GM21786 (cell line): ENCODE data around the gene INPP5A.
"Not testable (repeated sequence)": the region's sequence is repeated elsewhere in the genome, so short reads cannot be mapped to it uniquely, and the experiment has no call there.

Source experiments
- ATAC-seq: cut with Tn5 transposase; IDR thresholded peaks from one replicate; pipeline ENCODE4 v1.9.1; 2021; ENCODE audit not compliant: unreplicated experiment

INPP5A gene

DNA sequence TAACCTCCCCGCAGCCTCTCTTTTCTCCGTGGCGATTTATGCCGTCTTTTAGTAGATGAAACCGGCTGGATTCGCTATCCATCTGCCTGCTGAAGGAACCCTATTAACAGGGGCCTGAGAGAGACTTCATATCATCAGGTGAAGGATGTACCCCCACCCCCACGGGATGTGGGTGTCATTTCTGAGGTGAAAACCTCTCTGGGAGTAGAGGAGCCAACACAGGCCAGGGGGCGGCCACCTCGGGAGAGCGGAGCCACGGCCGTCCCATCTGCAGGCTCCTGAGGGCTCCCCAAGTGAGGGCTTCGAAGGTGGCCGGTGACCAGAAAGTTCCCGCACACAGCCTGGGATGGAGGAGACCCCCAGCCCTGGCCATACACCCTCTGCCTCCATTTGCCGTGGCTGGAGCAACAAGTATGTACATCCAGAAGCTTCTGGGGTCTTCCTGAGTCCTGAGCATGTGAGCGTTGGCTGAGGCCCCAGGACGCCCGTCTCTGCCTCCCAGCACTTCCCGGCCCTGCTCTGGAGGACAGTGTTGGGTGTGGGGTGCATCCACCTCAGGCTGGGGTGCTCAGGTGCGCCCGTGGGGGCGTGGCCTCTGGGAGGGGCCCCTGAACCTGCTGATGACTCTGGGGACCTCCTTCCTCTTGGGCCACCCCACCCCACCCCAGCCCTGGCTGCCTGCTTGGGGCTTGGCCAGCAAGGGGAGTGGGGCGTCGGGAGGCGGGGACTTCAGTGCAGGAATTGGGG is 163.7 kb downstream of the INPP5A start:
- ATAC-seq = no peak

DNA sequence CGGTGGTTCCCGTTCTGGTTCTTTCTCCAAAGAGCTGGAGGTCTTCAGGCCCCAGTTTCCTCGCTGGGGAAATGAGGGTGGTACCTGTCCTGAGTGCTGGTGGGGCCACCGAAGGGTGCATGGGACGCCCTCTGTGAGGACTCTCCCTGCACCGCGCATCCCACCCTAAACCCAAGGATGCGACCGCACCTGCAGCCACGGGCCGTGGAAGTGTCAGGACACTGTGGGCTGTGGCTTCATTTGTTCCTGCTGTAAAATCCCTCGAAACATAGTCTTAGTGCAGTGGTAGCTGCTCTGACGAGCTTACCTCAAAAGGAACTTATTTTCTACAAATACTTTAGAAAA is 164.2 kb downstream of the INPP5A start:
- no peak for ATAC-seq

DNA sequence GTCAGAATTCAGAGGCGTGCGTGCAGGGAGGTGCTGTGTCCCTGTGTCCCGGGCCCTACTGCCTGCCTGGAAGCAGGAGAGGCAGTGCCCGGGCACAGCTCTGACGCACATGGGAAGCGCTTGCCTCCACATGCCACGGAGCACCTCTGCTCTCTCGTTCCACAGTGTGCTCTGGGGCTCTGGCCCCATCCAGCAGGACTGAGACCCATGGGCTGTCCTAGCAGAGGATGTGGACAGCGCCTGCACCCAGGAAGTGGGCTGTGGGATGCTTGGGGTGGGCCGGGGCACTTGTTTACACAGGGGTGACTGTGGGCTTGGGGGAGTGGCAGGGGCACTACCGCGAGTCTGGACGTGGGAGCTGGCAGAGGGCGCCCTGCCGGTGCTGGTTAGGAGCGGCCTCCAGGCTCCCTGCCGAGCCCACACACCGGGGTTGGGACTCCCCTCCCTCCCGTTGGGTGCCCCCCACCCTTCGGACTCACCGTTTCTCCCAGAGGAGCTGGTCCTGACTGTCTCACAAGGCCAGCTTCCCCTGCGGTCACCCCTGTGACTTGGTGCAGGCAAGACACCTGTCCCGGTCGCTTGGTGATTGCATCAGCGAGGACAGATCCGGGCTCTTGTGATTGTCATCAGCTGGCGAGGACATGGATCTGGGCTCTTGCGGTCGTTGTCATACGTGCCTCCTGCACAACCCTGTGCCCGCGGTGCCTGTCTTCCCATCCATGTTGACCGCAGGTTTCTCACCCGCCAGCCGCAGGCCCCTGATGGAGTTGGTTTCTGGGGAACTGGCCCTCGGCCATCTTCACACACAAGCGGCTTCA is 165.2 kb downstream of the INPP5A start:
- ATAC-seq = no peak

DNA sequence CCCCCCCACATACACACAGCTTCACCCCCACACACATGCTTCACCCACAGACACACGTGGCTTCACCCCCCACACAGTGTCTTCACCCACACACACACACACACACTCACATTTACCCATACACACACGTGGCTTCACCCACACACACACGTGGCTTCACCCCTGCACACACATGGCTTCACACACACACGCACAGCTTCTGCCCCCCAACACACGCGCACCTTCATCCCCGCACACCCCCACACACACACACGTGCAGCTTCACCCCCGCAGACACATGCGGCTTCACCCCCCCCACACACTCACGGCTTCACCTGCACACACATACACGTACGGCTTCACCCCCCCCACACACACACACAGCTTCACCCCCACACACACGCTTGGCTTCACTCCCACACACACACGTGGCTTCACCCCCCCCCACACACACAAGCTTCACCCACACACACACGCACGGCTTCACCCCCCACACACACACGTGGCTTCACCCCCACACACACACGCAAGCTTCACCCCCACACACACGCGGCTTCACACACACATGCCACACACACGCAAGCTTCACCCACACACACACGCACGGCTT is 165.9 kb downstream of the INPP5A start:
- ATAC-seq = no peak

DNA sequence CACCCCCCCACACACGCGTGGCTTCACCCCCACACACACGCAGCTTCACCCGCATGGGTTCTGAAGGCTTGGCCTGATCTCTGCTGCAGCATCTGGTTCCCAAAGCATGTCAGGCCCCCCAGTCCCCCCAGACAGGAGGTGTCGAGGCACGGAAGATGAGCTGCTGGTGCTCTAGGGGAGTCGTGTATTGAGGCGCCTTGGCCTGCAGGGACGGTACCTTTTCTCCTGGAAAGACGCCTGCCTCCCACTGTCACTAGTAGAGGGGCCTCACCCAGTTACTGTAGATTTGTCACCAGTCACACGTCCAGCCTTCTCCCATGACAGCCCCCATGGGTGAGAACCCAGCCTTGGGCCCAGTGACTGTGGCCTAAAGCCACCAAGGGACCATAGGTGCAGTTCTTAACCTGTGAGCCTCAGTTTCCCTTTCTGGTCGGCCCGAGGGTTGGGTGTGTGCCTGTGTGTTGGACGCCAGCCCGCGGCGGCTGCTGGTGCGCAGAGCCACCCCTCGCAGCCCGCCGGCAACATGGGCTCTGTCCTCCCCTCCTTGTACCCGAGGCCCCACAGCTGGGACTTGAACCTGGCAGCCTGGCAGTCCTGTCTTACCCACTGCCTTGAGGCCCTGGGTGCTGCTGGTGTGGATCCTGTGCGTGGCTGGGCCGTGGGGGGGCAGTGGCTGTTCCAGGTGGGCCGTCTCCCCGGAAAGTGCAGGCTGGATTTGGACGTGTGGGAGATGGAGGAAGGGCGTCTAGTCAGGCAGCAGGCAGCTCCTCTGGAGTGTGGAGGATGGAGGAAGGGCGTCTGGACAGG is 166.6 kb downstream of the INPP5A start:
- no peak for ATAC-seq

DNA sequence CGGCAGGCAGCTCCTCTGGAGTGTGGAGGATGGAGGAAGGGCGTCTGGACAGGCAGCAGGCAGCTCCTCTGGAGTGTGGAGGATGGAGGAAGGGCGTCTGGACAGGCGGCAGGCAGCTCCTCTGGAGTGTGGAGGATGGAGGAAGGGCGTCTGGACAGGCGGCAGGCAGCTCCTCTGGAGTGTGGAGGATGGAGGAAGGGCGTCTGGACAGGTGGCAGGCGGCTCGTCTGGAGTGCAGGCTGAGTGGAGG is 167.2 kb downstream of the INPP5A start:
- ATAC-seq = not testable (repeated sequence)

DNA sequence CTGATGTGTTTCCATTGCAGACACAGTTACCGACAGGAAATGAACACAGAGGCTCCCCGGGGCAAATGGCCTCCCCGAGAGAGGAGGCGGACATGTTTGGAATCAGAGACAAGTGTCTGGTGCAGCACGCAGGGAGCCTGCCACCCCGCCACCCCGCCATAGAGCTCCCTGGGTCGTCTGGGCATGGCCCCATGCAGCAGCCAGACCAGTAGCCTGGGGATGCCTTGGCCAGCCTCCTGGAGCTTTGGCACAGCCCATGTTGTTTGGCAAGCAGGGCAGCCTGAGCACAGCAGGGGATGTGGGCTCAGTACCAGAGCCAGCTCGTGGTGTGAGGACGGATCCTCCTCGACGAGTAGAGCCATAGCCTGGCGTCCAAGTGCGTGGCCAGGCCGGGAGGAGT is 167.6 kb downstream of the INPP5A start:
- no peak for ATAC-seq

DNA sequence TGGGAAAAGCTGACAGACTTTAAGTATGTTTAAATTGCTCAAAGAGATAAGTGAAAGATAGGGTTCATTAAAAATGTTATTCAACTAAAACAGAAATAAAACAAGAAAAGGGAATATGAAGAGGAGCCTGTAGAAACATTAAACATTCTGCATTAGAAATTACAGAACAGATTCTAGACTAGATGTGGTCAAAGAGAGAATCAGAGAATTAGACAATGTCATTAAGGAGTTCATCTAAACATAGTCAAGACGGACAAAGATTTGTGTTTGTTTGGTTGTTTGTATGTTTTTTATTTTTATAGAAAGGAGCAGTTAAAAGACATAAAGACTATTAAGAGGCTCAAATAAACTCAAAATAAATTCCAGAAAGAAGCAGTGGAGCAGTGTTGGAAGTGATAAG is 168.4 kb downstream of the INPP5A start:
- ATAC-seq = no peak

DNA sequence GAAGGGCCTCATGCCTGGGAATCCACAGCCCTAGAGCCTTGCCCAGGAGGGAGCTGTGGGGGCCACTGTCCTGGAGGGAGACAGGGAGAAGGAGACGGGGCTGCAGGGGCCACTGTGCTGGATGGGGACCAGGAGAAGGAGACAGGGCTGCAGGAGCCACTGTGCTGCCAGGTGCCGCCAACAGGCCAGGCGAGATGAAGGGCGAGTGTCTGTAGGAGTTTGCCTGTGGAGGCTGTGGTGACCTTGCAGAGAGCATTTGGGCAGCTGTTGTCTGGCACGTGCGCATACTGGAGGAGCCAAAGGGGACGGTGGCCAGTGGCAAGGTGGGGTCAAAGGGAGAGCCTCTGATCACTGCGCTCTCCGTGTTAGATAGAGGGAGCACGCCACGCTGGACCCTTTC is 169.1 kb downstream of the INPP5A start:
- ATAC-seq = no peak

DNA sequence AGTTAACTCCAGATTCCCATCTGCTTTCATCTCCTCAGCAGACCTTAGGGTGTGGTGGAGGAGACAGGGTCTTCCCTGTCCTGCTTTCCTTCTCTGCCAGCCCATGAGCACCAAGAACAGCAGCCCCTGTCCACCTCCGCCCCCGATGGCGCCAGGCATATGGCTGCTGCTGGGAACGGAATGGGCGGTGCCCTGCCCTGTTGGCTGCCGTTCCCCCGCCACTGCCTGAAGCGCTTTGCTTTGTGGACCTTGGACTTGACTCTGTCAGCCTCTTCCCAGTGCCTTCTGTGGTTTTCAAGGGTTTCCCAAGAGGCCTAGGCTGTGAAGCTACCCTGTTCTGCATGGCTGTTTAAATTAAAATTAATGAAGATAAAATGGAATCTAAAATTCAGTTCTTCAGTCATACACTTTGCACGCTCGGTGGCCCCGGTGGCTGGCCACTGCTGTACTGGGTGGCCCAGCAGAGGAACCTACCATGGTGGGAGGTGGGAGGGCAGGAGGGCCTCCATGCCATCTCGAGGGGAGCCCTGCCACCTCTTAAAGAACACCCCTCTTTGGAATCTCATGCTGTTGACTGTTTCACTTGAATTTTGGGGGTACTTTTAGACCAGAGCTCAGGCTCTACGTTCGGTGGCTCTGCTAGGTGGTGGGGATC is 169.7 kb downstream of the INPP5A start:
- ATAC-seq = no peak

DNA sequence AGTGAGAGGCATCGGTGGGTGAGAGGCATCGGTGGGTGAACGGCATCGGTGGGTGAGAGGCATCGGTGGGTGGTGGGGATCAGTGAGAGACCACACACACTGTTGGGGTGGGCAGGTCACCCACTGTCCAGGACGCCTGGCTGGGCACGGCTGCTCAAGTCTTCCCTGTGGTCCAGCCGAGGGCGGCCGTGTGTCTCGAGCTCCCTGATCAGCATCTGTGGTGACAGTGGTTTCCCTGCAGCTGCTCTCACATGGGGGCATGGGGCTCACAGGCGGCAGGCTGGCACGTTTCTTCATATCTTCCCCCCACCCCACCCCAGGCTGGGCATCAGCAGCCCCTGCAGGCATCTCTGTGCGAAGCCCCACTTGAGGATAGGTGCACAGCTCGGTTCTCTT is 170.2 kb downstream of the INPP5A start:
- ATAC-seq = no peak

DNA sequence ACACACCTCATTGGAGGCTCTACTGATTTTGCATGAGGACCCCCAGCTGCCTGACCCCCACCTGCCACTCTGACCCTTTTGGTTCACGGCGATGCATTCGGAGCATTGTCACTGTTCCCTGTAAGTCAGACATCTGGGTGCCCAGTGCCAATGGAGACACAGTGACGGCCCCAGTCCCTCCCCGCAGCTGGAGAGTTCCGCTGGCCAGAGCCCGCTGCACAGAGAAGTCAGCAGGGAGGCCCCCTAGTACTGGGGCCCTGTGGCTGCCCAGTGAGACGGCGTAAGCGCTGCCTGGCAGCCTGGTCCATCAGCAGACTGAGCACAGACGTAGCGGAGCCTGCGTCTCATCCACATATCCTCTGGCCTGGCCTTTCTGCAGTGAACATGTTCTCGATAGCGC is 170.9 kb downstream of the INPP5A start:
- no peak for ATAC-seq

DNA sequence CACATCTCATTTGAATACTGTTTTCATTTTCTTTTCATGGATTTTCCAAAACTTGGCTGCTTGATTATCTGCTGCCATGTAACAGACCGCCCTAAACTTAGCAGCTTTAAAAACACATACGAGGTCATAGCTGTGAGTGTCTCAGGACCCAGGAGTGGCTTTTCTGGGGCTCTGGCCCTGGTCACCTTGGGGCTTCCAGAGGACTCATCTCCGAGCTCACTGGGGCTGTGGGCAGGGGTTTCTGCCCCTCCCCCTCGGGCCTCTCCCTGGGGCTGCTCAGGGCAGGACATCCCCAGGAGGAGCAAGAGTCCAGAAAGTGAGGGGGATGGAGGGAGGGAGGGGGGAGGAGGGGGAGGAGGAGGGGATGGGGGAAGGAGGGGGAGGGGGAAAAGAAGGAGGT is 171.3 kb downstream of the INPP5A start:
- no peak for ATAC-seq

DNA sequence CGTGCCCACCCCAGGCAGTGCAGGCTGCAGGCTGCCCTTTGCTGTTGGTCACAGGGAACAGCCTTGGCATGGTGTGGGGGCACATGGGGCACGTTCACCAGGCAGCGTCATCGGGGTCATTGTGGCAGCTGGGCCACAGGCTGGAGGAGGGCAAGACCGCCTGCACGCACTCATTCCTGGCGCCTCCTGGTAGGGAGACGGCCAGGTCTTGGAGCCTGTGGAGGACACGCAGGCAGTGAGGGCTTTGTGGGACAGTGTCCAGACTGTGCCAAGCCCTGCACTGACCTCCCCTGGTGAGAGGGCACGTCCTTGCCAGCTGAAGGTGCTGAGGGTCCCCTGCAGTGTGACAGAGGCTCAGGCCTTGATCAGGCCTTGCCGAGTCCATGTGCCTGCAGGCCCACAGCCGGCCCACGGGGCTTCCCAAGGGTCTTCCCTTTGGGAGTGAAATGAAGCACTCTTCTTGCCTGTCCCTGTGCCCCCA is 171.9 kb downstream of the INPP5A start:
- no peak for ATAC-seq

DNA sequence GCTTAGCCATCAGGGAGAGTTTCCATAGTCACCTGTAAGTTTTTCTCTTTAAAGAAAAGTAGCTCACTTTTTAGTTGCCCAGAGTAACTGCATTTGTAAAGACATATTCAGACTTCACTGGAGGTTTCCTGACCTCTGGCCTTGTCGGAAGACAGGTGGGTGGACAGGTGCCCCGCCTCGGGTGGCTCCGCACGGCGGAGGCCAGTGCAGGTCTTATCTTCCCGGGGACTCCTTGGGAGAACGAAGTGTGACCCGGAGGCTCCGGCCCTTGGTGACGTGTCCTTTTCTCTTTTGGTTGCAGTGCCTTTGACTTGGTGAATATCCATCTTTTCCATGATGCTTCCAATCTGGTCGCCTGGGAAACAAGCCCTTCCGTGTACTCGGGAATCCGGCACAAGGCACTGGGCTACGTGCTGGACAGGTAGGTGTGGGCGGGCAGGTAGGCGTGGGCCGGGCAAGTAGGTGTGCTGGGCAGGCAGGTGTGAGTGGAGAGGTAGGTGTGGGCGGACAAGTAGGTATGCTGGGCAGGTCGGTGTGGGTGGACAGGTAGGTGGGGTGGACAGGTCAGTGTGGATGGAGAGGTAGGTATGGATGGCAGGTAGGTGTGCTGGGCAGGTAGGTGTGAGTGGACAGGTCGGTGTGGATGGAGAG is 172.6 kb downstream of the INPP5A start:
- no peak for ATAC-seq

DNA sequence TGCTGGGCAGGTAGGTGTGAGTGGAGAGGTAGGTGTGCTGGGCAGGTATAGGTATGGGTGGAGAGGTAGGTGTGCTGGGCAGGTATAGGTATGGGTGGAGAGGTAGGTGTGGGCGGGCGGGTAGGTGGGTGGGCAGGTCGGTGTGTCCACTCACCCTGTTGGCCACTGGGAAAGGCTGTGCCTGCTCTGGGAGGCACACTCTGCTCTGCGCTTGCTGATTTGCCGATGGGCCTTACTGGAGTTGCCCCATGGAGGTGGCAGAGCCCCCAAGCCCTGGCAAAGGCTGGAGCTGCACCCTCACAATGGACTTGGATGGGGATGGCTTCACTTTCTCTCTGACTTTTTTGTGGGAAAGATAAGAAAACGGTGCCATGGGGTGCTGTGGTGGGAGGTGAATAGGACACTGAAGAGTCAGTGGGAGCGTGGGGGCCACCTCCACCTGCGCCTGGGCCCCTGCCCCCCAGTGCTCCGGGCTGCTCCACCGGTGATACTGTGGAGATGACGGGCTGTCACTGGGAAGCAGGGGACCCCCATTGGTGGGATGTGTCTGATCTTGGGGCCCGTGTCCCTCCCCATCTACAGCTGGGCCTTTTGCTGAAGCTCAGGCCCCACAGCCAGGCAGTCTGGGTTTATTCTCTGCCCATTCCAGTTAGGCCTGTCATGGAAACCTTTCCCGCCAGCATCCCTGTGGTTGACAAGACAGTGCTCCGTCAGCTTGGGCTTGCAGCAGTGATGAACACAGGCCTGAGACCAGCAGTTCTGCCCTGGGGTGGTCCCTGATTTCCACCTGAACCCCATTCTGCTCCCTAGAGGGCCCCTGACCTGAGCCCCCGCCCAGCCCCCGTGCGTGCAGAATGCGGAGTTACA is 173.4 kb downstream of the INPP5A start:
- ATAC-seq = no peak

DNA sequence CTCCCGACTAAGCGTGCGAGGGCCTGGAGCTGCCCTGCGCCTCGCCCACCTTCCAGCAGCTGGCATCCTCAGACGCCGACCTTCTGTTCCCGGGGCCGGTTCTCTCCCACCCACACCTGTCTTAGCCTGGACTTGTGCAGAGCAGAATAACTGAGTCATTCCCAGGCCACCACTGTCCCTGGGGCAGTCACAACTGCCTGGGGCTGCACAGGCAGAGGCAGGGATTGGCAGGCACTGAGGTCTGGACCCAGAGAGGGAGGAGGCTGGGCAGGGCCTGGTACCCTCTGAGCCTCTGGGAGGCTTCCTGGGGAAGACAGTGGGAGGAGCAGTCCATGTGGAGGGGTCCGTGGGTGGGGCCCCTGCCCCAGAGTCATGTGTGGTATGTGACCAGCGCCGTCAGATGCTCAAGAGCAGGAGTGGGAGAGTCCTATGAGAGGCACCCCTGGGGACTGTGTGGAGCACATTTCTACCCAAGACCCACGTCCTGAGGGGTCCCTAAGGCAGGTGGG is 174.1 kb downstream of the INPP5A start:
- no peak for ATAC-seq

DNA sequence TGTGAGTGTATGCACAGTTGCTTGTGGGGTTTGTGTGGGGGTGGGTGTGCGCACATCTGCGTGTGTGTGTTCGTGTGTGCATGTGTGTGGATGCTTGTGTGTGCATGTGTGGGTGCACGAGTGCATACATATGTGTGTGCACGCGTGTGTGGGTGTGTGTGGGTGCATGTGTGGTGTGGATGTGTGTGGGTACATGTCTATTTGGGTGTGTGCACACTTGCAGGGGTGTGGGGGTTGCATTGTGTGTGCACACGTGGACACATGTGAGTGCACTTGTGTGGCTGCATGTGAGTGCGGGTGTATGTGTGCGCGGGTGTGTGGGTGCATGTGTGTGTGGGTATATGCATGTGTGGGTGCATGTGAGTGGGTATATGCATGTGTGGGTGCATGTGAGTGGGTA is 174.7 kb downstream of the INPP5A start:
- no peak for ATAC-seq

DNA sequence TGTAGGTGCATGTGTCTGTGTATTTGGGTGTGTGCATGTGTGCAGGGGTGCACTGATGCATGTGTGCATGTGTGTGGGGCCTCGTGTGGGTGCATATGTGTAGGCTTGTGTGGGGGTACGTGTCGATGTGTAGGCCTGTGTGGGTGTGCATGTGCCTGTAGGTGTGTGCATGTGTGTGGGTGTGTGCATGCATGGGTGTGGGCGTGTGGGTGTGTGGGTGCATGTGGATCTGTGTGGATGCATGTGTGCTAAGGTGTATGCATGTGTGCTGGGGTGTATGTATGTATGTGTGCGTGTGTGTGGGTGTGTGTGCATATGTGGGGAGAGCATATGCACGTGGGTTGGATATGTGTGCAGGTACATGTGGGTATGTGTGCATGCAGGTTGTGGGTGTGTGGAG is 175.2 kb downstream of the INPP5A start:
- no peak for ATAC-seq
